Measurements from ENCODE around the gene MMP27.

- TF ChIP-seq CTCF (IDR thresholded peaks at IDR 0.05) (no peak), POLR2A (IDR thresholded peaks at IDR 0.05) (no peak)
Measured at GRCh38 chr11:102676084-102676483, 29.5 kb downstream of the MMP27 start.

Data from upper lobe of left lung (tissue), 4 donors.